ENCODE measurements around the gene CASP9.

The CASP9 gene

DNA sequence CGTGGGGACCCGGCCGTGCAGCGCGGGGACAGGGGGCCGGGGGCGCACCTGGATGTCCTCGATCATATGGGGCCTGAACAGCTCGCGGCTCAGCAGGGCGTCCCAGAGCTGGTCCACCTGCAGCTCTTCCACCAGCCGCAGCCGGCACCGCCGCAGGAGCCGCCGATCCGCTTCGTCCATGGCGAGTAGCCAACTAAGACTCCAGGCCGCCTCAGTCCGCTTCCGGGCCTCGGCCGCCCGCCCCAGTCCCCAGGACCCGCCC is at the start of gene CASP9:
CASP9 (minus strand) TSS at position 195 of the 262 bp plus-strand sequence; CDS start at position 180, 15 bp downstream.
- in situ Hi-C loops (cut with MboI; ENCODE audit: low sequenced_read_pairs): no loop called here

DNA sequence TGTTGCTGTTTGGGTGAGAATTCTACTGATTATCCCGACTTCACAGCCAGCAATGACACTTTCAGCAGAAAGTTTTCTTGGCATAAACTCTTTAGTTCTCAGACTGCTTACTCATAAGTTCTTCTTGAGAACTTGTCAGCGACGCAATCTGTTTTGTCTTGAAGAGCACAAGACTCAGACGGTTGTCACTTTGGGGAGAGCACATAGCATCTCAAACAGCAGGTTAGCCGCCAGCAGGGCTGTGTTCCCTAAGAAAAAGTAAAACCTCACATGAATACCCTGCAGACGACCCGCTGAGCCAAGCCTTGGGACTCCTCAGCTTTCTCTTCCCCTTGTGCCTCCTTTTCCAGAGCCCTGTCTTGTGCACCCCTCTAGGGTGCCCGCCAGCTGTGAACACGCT is 49.5 kb upstream of the CASP9 start:
- in situ Hi-C loops (cut with MboI; ENCODE audit: low sequenced_read_pairs): no loop called here

DNA sequence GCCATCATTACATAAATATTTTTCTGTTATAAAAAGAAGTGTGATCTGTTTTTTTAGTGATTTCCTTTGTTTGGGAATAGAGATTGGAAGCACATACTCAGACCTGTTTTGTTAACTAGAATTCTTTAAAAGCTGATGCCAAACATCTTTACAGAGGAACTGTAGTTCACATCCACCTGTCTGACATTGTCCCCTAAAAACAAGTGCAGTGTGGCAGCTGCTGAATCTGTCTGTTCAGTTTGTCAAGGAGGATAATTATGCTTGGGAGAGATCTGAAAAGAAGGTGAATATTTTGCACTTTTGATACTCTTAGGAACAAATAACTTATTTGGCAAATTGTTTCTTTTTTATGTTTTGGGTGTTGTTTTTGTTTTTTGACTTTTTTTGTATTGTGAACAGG is 47.3 kb upstream of the CASP9 start:
- in situ Hi-C loops (cut with MboI; ENCODE audit: low sequenced_read_pairs): no loop called here

DNA sequence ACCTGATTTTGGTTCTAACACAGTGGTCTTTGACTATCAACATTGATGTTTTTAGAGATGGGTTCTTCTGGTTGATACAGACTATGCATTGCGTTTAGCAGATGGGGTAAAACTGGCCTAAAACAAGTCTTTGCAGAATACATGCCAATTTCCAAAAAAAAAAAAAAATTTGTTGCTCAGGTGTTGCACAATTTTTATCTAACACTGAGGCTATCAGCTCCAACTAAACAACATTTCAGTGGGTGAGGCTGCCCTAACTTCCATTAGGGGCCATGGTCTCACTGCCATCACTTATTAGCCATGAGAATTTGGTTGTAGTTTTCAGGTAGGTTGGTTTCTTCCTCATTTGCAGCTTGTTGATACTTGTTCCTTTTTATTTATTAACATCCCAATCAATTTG is 46.8 kb upstream of the CASP9 start:
- in situ Hi-C loops (cut with MboI; ENCODE audit: low sequenced_read_pairs): no loop called here

DNA sequence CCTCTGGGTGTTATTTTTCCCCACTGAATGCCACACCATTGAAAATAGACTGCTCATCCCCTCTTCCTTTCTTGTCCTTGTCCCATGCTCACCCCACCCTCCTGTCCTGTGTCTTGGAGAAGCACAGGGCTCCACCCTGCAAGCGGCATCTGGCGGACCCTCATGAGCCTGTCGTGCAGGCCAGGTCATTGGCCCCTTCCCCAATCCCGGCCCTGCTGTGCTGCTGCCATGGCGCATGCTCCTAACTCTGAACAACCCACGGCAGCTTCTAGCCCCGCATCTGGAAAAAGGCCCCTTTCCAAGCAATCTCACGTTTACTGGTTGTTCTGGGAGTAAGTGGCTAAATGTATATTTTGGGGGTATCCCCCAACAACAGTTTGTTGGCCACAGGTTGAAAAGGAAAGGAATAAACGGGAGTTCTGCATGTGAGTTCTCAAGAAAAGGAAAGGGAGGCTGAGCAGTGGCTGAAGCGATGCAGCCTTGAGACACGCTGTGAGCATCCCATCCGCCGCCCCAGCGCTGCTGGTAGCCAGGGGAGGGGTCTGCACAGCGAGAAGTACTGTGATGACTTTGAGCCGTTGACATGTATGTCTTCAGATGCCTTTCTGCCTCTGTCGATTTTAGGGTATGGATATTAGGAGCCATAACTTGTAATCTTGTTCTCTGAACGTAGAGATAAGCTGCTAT is 44.5 kb upstream of the CASP9 start:
- in situ Hi-C loops (cut with MboI; ENCODE audit: low sequenced_read_pairs): no loop called here

DNA sequence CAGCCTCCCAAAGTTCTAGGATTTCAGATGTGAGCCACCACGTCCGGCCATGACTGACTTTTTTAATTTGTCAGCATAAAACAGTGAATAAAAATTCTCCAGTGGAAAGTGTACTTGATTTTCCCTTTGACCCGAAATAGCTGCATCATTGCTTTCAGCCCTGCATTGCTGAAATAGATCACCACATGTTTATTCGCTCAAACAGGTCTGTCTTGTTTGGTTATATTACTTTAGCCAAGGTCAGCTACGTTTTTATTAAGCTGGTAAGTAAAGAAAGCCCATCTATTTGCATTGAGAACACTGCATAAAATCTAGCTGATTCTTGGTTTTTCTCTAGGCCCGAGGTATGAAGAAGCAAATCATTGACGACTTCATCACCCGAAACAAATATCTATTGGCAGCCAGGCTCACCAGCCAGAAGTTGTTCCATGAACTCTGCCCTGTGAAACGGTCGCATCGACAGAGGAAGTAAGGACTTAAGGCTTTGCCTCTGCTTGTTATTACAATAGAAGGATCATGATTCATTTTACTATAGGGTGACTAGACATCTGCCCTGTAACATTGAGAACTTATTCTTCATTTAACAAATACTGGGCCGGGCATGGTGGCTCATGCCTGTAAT is 35.3 kb upstream of the CASP9 start:
- in situ Hi-C loops (cut with MboI; ENCODE audit: low sequenced_read_pairs): no loop called here

DNA sequence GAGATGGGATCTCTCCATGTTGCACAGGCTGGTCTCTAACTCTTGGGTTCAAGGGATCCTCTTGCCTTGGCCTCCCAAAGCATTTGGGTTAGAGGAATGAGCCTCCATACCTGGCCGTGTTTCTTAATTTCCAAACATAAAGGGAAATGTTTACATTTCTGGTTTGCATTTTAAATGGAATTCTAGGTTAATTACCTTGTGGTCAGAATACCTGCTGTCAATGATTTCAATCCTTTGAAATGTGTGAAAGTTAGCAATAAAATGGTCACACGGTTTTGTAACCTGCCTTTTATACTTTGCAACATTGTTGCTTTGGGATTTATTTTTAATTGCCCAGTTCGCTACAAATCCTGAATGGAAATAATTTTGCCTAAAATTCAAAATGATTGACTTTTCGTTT is 34.5 kb upstream of the CASP9 start:
- in situ Hi-C loops (cut with MboI; ENCODE audit: low sequenced_read_pairs): no loop called here

DNA sequence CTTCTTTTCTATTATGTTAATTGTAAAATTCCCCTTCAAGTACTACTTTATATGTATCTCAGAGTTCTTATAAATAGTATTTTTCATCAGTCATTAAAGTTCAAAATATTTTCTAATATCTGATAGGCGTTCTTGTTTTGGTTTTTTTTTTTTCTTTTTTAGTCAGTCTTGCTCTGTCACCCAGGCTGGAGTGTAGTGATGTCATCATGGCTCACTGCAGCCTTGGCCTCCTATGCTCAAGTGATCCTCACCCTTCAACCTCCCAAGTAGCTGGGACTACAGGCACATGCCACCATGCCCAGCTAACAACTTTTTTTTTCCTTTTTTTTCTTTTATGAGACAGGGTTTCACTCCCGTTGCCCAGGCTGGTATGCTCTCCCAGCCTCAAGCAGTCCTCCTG is 33.6 kb upstream of the CASP9 start:
- in situ Hi-C loops (cut with MboI; ENCODE audit: low sequenced_read_pairs): no loop called here

DNA sequence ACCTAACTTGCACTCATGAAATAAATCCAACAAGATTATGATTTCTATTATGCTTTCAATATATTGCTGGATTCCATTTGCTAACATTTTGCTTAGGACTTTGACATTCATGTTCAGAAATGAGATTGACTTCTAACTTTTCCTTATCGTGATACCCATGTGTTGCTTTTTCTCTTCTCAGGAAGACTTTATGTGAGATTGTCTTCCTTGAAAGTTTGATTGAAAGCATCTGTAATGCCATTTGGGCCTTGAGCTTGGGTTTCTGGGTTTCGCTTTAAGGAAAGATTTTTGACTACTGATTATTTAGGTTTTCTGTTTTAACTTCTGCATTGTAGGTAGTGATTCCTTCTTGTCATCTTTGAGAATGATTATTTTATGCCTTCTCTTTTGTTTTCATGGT is 33.0 kb upstream of the CASP9 start:
- in situ Hi-C loops (cut with MboI; ENCODE audit: low sequenced_read_pairs): no loop called here

DNA sequence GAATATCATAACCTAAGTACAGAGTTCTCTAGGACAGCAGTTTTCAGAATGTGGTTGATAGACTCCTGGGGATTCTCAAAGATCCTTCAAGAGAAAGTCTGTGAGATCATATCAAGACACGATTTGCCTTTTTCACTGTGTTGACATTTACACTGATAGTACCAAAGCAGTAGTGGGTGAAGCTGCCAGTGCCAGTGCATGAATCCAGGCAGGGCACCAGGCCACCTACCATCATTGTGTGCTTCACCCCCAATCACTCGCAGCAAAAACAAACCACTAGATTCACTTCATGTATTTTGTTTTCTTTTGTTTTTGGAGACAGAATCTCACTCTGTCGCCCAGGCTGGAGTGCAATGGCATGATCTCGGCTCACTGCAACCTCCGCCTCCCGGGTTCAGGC is 26.6 kb upstream of the CASP9 start:
- in situ Hi-C loops (cut with MboI; ENCODE audit: low sequenced_read_pairs): no loop called here

DNA sequence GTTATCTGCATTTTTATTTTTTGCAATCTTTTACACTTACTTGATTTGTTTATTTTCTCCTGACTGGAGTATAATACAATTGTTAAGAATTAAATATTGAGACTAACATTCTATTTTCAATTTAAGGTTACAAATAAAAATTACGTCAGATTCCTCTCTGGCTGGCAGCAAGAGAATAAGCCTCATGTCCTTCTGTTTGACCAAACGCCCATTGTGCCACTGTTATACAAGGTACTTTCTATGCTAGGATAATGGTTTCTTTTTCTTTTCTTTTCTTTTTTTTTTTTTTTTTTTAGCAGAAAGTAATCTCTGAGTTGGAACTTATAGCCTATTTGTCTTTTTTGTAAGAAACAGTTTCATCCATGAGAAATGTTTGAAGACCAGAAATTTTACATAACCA is 22.6 kb upstream of the CASP9 start:
- in situ Hi-C loops (cut with MboI; ENCODE audit: low sequenced_read_pairs): no loop called here

DNA sequence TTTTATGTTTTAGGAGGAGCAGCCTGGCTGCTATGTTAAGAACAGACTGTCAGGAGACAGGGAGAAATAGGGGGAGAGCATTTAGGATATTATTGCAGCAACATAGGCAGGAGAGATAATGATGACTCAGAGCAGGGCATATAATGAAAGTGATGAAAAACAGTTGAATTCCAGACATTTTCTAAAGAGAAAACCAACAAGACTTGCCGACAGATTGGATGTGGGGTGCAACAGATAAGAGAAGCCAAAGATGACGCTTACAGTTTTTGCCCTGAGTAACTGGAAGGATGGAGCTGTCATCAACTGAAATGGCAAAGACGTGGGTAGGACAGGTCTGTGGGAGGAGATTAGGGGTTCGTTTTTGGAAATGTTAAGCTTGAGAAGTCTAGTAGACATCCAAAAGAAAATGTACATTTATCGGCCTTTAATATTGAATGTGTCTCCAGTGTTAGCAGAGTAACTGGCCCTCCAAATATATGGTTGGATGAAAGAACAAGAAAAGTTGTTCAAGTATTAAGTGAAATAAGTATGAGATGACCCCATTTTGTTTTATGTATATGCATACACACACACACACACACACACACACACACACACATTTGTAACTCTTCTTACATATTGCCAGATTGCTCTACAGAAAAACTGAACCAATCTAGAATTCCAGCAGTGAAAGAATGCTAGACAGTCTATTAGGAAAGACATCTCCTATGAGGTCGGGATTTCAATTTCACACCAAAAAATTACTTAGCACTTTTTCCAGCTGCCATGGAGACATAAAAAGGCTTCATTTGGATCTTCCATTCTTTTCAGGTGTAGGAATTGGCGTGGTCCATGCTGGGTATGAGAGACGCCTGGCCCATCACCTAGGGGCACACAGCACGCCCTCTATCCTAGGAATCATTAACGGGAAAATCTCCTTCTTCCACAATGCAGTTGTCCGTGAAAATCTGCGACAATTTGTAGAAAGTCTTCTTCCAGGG is 19.9 kb upstream of the CASP9 start:
- in situ Hi-C loops (cut with MboI; ENCODE audit: low sequenced_read_pairs): no loop called here

DNA sequence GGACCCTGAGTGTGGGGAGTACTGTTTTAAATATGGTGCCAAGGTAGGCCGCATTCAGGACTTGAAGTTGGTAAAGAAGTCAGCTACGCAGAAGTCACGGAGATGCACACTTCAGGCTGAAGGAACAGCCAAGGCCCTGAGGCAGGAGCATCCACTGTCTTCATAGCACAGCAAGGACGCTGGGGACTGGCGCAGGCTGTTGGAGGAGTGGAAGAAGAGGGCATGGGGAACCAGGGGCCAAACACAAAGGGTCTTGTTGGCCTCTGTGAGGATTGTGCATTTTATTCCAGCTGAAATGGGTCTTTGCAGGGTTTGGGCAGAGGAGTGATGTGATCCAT is 19.2 kb upstream of the CASP9 start:
- in situ Hi-C loops (cut with MboI; ENCODE audit: low sequenced_read_pairs): no loop called here

DNA sequence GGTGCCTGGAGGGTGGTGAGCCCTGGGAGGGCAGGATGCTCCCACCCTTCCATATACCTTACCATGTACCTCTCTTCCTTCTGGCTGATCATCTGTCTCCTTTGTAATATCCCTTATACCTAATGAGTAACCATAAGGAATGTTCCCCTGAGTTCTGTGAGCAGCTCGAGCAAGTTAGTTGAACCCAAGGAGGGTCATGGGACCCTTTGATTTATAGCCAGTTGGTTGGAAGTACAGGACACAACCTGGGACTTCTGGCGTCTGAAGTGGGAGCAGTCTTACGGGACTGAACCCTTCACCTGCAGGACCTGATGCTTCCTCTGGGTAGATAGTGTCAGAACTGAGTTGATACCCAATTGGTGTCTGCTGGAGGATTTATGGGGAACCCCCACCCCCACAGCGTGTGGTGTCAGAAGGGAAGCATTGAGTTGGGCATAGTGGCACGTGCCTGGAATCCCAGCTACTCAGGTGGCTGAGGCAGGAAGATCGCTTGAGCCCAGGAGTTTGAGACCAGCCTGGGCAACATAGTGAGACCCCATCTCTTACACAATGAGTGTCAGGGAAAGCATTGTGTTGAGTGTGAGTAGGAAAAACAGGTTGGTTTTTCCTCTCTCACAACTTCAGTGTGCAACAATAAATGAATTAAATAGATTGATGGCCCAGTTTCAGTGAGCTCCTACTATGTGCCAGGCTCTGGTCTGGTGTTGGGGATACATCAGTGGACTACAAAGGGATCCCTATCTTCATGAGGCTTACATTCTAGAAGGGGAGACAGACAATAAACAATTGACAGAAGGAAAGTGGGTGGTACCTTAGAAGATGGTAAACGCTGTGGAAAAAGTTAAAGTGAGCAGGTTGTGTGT is 18.6 kb upstream of the CASP9 start:
- in situ Hi-C loops (cut with MboI; ENCODE audit: low sequenced_read_pairs): no loop called here

DNA sequence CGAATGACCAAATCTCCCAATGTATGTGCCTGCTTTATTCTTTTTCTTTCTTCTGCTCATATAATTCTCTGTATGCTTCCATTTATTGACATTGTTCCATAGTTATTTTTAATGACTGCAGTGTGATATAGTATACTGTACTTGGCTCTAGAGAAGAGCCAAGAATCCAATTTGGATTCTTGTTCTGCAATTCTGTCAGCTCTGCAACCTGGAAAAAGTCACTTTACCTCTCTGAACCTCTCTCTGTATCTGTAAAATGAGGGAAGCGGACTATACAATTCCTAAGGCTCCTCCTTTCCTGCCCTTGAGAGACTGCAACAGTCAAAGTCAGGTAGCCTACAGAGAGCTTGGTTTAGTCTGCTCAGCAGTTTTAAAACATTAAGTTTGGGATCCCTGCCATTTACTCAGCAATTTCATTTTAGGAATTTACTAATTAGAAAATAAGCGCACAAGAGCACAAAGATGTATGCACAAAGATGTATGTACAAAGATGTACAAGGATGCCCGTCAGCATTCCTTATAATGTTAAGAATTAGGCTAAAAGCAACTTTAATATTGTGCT is 17.3 kb upstream of the CASP9 start:
- in situ Hi-C loops (cut with MboI; ENCODE audit: low sequenced_read_pairs): no loop called here

DNA sequence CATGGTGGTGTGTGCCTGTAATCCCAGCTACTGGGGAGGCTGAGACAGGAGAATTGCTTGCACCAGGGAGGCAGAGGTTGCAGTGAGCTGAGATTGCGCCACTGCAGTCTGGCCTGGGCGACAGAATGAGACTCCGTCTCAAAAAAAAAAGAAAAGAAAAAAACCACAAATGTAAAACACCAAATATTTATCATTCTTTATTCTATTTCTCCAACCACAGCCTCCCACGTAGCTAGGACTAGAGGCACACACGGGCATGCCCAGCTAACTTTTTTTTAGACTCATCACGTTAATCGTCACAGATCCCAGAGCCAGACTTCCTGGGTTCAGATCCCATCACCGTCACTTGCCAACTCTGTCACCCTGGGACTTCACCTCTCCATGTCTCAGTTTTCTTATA is 16.2 kb upstream of the CASP9 start:
- in situ Hi-C loops (cut with MboI; ENCODE audit: low sequenced_read_pairs): no loop called here

DNA sequence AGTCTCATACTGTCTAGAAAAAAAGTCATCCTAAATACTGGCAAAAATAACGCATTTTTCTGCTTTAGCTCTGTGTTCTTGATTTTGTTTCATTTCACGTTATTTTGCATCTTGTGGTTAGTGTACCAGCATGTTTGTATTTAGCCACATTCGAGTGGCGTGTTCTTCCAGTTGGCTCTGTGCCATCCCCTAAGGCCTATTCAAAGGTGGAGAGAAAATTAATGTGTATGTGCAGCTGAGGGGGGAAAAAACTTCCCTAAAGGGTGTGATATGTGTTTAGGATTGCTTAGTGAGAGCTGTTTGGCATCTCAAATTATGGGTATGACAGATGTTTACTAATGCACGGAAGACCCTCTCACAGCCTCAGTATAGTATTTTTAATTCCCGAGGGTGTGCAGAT is 14.8 kb upstream of the CASP9 start:
- in situ Hi-C loops (cut with MboI; ENCODE audit: low sequenced_read_pairs): no loop called here

DNA sequence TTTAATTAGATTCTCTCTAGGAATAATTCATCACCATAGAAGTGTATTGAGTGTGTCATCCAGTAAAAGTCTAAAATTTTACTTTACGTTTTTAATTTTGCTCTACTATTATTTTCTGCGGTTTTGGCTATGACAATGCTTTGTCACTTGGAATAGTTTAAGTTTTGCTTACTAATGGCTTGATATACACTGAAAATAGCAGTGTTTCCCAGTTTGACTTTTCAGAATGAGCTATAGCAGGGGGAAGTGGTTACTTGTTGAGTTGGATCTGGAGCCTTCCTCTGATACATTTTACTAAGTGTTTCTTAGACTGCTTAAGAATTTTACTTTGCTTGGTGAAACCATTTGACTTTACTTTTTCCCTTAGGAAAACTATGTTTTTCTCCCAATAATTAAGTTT is 7.7 kb upstream of the CASP9 start:
- in situ Hi-C loops (cut with MboI; ENCODE audit: low sequenced_read_pairs): no loop called here

DNA sequence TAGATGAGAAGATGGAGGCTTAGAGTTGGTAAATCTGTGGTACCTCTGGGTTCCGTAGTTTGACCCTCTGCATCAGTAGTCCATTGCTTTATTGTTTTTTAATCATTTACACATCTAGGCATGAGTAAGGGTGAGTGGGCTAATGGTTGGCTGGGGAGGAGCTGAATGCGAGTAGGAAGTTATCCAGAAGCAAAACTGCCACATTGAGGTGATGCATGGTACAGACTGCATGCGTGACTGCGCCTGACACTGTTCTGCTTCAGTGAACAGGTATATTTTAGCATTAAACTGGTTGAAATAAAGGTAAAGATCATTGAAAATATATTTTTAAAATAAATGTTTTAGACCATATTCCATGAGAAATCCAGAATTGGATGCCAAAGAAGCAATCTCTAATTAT is 7.0 kb upstream of the CASP9 start:
- in situ Hi-C loops (cut with MboI; ENCODE audit: low sequenced_read_pairs): no loop called here

DNA sequence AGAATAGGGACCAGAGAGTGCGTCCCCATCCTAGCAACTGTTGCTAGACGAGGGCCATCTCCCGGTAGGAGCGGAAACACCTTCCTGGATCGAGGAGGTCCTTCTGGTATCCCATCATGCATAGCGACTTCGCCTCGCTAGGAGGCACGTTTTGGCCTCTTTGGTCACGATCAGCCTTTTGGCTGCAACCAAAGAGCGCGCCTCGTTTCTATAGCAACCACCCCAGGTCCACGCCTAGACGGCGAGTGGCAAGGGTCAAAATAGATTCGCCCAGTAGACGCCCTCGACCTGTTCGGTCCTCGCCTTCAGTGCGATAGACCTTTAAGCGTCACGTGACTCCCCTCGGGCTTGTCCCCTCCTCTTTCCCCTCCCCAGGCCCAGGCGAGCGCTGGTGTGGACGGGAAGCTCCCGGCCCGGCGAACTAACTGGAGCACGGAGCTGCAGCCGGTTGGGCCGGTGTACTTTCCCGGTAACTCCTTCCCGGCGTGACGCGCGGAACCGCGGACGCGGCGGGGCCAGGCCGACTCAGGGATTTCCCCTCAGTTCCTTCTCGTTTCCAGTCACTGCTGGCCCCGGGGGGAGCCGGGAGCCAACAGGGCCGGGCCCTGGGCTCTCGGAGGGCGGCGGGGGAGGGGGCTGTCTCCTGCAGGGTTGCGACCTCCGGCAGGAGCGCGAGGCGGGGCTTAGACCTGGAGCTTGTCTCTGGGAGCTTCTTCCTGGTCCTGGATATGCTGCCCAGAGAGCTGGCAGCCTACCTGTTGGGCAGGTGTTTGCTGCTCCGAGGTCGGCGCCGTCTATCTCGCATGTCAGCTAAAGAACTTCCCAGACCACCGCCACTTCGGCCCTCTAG is 2.7 kb upstream of the CASP9 start, which contains the start of gene DNAJC16:
DNAJC16 (plus strand) TSS at position 359 of the 850 bp plus-strand sequence. CDS start 2,258 bp downstream, outside the sequence.
- in situ Hi-C loops (cut with MboI; ENCODE audit: low sequenced_read_pairs): no loop called here

Data from HL-60/S4 (cell line).